Measurements from ENCODE around the gene EHMT1.

Gene EHMT1

GRCh38 chr9:137763271-137763955 lies 144.6 kb downstream of the EHMT1 start:
- no peak for TF ChIP-seq TEAD4 (IDR thresholded peaks at IDR 0.05)
- TF ChIP-seq RAD21 (IDR thresholded peaks at IDR 0.05; ENCODE audit: low read depth): no peak
- peak; percentile 36; the same call in 1 of the 2 replicates for TF ChIP-seq NFIC (IDR thresholded peaks at IDR 0.05)
- peak; percentile 49 for TF ChIP-seq MAX (IDR thresholded peaks at IDR 0.05)

GRCh38 chr9:137764171-137764671 lies 145.4 kb downstream of the EHMT1 start:
- TF ChIP-seq NFIC (IDR thresholded peaks at IDR 0.05) (no peak), REST (IDR thresholded peaks at IDR 0.05; ENCODE audit: low read depth) (no peak), TCF12 (IDR thresholded peaks at IDR 0.05; ENCODE audit: low read depth) (no peak), TAF1 (IDR thresholded peaks at IDR 0.05; ENCODE audit: low read depth) (no peak), TEAD4 (IDR thresholded peaks at IDR 0.05) (no peak), MAX (IDR thresholded peaks at IDR 0.05) (no peak), EGR1 (IDR thresholded peaks at IDR 0.05) (no peak), EP300 (IDR thresholded peaks at IDR 0.05; ENCODE audit: borderline replicate concordance) (no peak), CEBPB (IDR thresholded peaks at IDR 0.05) (no peak), USF1 (IDR thresholded peaks at IDR 0.05) (no peak), CREB1 (IDR thresholded peaks at IDR 0.05; ENCODE audit: low read depth) (no peak), RAD21 (IDR thresholded peaks at IDR 0.05; ENCODE audit: low read depth) (no peak), FOXM1 (IDR thresholded peaks at IDR 0.05; ENCODE audit: borderline replicate concordance, low read depth) (no peak)

GRCh38 chr9:137764981-137765380 lies 146.2 kb downstream of the EHMT1 start:
- TF ChIP-seq NFIC (IDR thresholded peaks at IDR 0.05) (no peak), REST (IDR thresholded peaks at IDR 0.05; ENCODE audit: low read depth) (no peak), CEBPB (IDR thresholded peaks at IDR 0.05) (no peak), FOXM1 (IDR thresholded peaks at IDR 0.05; ENCODE audit: borderline replicate concordance, low read depth) (no peak), TEAD4 (IDR thresholded peaks at IDR 0.05) (no peak), CREB1 (IDR thresholded peaks at IDR 0.05; ENCODE audit: low read depth) (no peak), RAD21 (IDR thresholded peaks at IDR 0.05; ENCODE audit: low read depth) (no peak), EP300 (IDR thresholded peaks at IDR 0.05; ENCODE audit: borderline replicate concordance) (no peak), TCF12 (IDR thresholded peaks at IDR 0.05; ENCODE audit: low read depth) (no peak), ZBTB7A (IDR thresholded peaks at IDR 0.05; ENCODE audit: low read depth) (no peak), USF1 (IDR thresholded peaks at IDR 0.05) (no peak), MAX (IDR thresholded peaks at IDR 0.05) (no peak), EGR1 (IDR thresholded peaks at IDR 0.05) (no peak), YY1 (IDR thresholded peaks at IDR 0.05; ENCODE audit: low read depth) (no peak), TAF1 (IDR thresholded peaks at IDR 0.05; ENCODE audit: low read depth) (no peak)

- TF ChIP-seq ZBTB7A (IDR thresholded peaks at IDR 0.05; ENCODE audit: low read depth) (no peak), RAD21 (IDR thresholded peaks at IDR 0.05; ENCODE audit: low read depth) (no peak), FOXM1 (IDR thresholded peaks at IDR 0.05; ENCODE audit: borderline replicate concordance, low read depth) (no peak), YY1 (IDR thresholded peaks at IDR 0.05; ENCODE audit: low read depth) (no peak), EP300 (IDR thresholded peaks at IDR 0.05; ENCODE audit: borderline replicate concordance) (no peak), EGR1 (IDR thresholded peaks at IDR 0.05) (no peak), CEBPB (IDR thresholded peaks at IDR 0.05) (no peak), NFIC (IDR thresholded peaks at IDR 0.05) (no peak), MAX (IDR thresholded peaks at IDR 0.05) (no peak), TCF12 (IDR thresholded peaks at IDR 0.05; ENCODE audit: low read depth) (no peak), TEAD4 (IDR thresholded peaks at IDR 0.05) (no peak), USF1 (IDR thresholded peaks at IDR 0.05) (no peak), TAF1 (IDR thresholded peaks at IDR 0.05; ENCODE audit: low read depth) (no peak), CREB1 (IDR thresholded peaks at IDR 0.05; ENCODE audit: low read depth) (no peak), REST (IDR thresholded peaks at IDR 0.05; ENCODE audit: low read depth) (no peak)
Observed at GRCh38 chr9:137765536-137765935, 146.7 kb downstream of the EHMT1 start.
